K562 treated with DMSO at 1 percent for 4 hours (cell line): ENCODE measurements around the gene MRPL19. TPM values are rescaled to one million over a fixed set of nuclear protein-coding genes. Genes with fewer than 3 reads are reported as not detected.

Experiments used
- total RNA-seq: library from RNA; unstranded; fragments of 300-600 nt; gene quantifications from 2 replicates; pipeline ENCODE4 v1.2.3, GENCODE V29; 2022; ENCODE audit not compliant: insufficient read depth

The MRPL19 gene
- 13.5 and 15.8 TPM in 2 replicates for total RNA-seq

DNA sequence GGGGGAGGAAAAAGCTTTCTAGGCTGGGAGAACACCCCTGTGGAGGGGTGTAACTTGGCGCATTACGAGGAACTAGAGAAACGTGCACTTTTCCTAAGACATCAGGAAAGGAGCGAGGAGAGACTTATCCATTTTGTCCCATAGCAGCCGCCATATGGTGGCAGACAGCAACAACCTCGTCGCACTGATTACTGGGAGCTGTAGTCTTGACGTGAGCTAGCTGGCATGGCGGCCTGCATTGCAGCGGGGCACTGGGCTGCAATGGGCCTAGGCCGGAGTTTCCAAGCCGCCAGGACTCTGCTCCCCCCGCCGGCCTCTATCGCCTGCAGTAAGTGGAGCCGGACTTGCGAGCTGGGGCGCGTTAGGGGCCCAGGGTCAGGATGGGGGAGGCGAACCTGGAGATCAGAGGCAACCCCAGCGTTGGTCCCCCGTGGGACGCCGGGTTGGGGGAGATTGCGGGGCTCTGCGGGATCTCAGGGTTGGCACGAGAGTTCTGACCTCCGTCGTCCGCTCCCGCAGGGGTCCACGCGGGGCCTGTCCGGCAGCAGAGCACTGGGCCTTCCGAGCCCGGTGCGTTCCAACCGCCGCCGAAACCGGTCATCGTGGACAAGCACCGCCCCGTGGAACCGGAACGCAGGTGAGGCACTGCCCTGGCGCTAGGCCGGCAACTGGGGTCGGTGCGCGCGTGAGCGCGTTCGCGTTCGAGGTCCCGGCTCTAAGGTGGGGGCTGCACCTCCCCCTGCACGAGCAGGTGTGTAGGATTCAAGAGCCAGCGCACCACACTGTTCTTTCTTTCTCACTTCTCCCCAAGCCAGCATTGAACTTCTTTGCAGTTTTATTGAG, at the start of gene MRPL19:
Gene MRPL19, plus strand, starts transcription at position 201 of the 843 bp plus-strand sequence. Its CDS starts 25 bp downstream, at position 226.

DNA sequence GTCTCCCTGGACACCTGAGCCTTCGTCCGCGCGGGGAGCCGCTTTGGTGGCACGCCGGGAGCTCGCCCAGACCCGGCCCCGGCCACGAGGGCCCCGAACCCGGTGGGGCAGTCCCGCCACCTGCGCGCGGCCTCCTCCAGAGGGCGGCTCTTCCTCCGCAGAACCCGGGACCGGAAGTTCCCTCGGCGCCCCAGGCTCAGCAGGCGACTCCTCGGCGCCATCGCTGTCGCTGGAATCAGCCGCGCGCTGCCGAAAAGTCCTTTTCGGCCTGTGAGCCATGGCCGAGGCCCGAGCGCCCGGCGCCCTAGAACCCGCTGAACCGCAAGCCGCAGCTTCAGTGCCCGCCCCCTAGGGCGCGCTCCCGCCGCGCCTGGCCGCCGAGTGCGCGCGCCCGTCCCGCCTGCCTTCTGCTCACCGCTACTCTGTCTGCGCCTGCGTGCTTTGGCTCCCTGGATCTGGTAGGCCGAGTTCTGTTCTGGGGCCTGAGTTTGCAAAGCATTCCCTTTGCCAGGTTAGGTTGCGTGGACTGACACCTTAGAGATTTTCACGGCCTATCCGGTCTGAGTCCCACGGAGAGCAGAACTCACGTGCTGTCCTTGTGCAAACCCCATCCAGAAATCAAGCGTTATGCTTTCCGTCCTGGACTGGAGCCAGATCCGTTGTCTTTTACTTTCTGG, 64.1 kb downstream of the MRPL19 start, which contains the start of gene GCFC2:
Gene GCFC2, minus strand, starts transcription at position 339 of the 677 bp plus-strand sequence. Its CDS starts 60 bp downstream, at position 279.

Other genes starting within 250 kb of the MRPL19 start
- gene EVA1A, start 85.8 kb upstream of the MRPL19 start, total RNA-seq = not detected in 2 replicates
- gene GCFC2, start 64.1 kb downstream of the MRPL19 start, total RNA-seq = 4.0 and 7.5 TPM in 2 replicates